Caco-2 (cell line): ENCODE results near the gene COL15A1. TPM values are rescaled to one million over a fixed set of nuclear protein-coding genes. Genes with fewer than 3 reads are reported as not detected.

Source experiments
- BruUV-seq: library from RNA; stranded (reverse); fragments of 400-500 nt; replicated peaks from 2 replicates; lab custom pipeline; 2021; lab: Mats Ljungman, UMichigan
- CTCF ChIA-PET: fragments of 300-600 bp; sonication (Branson Sonifier 250); formaldehyde crosslinking; loops from one replicate; lab custom pipeline; 2022; ENCODE audit warnings: antibody characterized with exemption; lab: Charles Lee
- POLR2A ChIA-PET: fragments of 300-600 bp; sonication (Branson Sonifier 250); formaldehyde crosslinking; loops from one replicate; lab custom pipeline; 2022; ENCODE audit warnings: antibody characterized with exemption; lab: Charles Lee
- DNase-seq, 2 experiments: peaks; one replicate each; pipeline versions ENCODE4 v3.0.0 to v3.0.0-alpha.2; 2020 to 2022
- H3K27me3 ChIP-seq: replicated peaks from 2 replicates; pipeline ENCODE4 v1.6.0; 2011; ENCODE audit warnings: low read length; ENCODE audit not compliant: control insufficient read depth, insufficient read depth
- H3K36me3 ChIP-seq: 2 replicates; pipeline ENCODE4 v1.5.1; 2011; ENCODE audit warnings: low read length; ENCODE audit not compliant: control insufficient read depth, insufficient read depth
- H3K4me1 ChIP-seq: fragments of 250-450 bp; sonication (Bioruptor Pico); 2 replicates; pipeline ENCODE4 v1.5.1; 2020; ENCODE audit warnings: mild to moderate bottlenecking
- H3K4me3 ChIP-seq: 2 replicates; pipeline ENCODE4 v1.5.1; 2011; ENCODE audit warnings: low read depth, mild to moderate bottlenecking, control low read depth, low read length
- H3K9me3 ChIP-seq: fragments of 250-450 bp; sonication (Bioruptor Pico); 2 replicates; pipeline ENCODE4 v1.5.1; 2020; ENCODE audit warnings: mild to moderate bottlenecking, moderate library complexity
- H3K27ac Mint-ChIP-seq: one replicate; pipeline ENCODE4 v1.8.0; 2022; ENCODE audit warnings: mixed read lengths; ENCODE audit not compliant: unreplicated experiment
- H3K27me3 Mint-ChIP-seq: one replicate; pipeline ENCODE4 v1.8.0; 2022; ENCODE audit warnings: mixed read lengths; ENCODE audit not compliant: insufficient read depth, unreplicated experiment
- H3K36me3 Mint-ChIP-seq: one replicate; pipeline ENCODE4 v1.8.0; 2022; ENCODE audit warnings: mild to moderate bottlenecking, mixed read lengths; ENCODE audit not compliant: insufficient read depth, unreplicated experiment
- H3K4me1 Mint-ChIP-seq: one replicate; pipeline ENCODE4 v1.8.0; 2022; ENCODE audit warnings: low read depth, mixed read lengths; ENCODE audit not compliant: unreplicated experiment
- H3K4me3 Mint-ChIP-seq: one replicate; pipeline ENCODE4 v1.8.0; 2022; ENCODE audit warnings: mild to moderate bottlenecking, moderate library complexity, mixed read lengths; ENCODE audit not compliant: unreplicated experiment
- H3K9me3 Mint-ChIP-seq: one replicate; pipeline ENCODE4 v1.8.0; 2022; ENCODE audit warnings: mixed read lengths; ENCODE audit not compliant: unreplicated experiment
- intact Hi-C: fragments of 100-400 bp; cut with micrococcal nuclease; formaldehyde crosslinking; loops from one replicate; pipeline ENCODE4 v1.10.0; 2022; ENCODE audit not compliant: unreplicated experiment
- total RNA-seq: library from RNA; stranded (reverse); gene quantifications from 2 replicates; pipeline ENCODE4 v1.2.3, GENCODE V29; 2022
- TF ChIP-seq, protein P1 (sequence below), 2 experiments: fragments of 200-600 bp in 1 of 2; IDR thresholded peaks; 1 replicate in 1 of 2; 2 replicates in 1 of 2; pipeline versions ENCODE4 v1.5.1 to v1.8.0; 2011 to 2022; ENCODE audit warnings: antibody characterized with exemption in 1 of 2, control low read depth in 1 of 2, inconsistent platforms in 1 of 2, low read depth in 1 of 2, low read length in 1 of 2, mild to moderate bottlenecking in 1 of 2, moderate library complexity in 1 of 2; ENCODE audit not compliant: insufficient read depth in 1 of 2, severe bottlenecking in 1 of 2, unreplicated experiment in 1 of 2

Gene COL15A1
- total RNA-seq, 1 experiment from 2014 or later = not detected

- H3K4me3 ChIP-seq = no peak overlapping the region
- no peaks in the 10 kb centered on the region for H3K36me3 Mint-ChIP-seq
- BruUV-seq = no TSS peak
- no peaks in the 10 kb centered on the region for H3K36me3 ChIP-seq
- no peak overlapping the region for H3K4me3 Mint-ChIP-seq
- no peak for DNase-seq
- ChIA-PET CTCF (no interaction called here), POLR2A (no interaction called here)
- TF ChIP-seq, protein P1, sequence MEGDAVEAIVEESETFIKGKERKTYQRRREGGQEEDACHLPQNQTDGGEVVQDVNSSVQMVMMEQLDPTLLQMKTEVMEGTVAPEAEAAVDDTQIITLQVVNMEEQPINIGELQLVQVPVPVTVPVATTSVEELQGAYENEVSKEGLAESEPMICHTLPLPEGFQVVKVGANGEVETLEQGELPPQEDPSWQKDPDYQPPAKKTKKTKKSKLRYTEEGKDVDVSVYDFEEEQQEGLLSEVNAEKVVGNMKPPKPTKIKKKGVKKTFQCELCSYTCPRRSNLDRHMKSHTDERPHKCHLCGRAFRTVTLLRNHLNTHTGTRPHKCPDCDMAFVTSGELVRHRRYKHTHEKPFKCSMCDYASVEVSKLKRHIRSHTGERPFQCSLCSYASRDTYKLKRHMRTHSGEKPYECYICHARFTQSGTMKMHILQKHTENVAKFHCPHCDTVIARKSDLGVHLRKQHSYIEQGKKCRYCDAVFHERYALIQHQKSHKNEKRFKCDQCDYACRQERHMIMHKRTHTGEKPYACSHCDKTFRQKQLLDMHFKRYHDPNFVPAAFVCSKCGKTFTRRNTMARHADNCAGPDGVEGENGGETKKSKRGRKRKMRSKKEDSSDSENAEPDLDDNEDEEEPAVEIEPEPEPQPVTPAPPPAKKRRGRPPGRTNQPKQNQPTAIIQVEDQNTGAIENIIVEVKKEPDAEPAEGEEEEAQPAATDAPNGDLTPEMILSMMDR (IDR thresholded peaks at IDR 0.05; ENCODE audit: insufficient read depth in 1 of 2, low read depth in 1 of 2, low read length in 1 of 2, severe bottlenecking in 1 of 2, unreplicated experiment in 1 of 2) = no peak
- H3K27me3 ChIP-seq = no peaks in the 10 kb centered on the region
- no peaks in the 10 kb centered on the region for H3K27me3 Mint-ChIP-seq
- no peaks in the 10 kb centered on the region for H3K9me3 Mint-ChIP-seq
- H3K4me1 Mint-ChIP-seq = peaks cover 19% of the 10 kb centered on the region
- intact Hi-C loops = no loop called here
- no peak overlapping the region for H3K27ac Mint-ChIP-seq
- no peaks in the 10 kb centered on the region for H3K4me1 ChIP-seq
- no peaks in the 10 kb centered on the region for H3K9me3 ChIP-seq
Observed at GRCh38 chr9:99109522-99109921, 165.8 kb downstream of the COL15A1 start.

DNA sequence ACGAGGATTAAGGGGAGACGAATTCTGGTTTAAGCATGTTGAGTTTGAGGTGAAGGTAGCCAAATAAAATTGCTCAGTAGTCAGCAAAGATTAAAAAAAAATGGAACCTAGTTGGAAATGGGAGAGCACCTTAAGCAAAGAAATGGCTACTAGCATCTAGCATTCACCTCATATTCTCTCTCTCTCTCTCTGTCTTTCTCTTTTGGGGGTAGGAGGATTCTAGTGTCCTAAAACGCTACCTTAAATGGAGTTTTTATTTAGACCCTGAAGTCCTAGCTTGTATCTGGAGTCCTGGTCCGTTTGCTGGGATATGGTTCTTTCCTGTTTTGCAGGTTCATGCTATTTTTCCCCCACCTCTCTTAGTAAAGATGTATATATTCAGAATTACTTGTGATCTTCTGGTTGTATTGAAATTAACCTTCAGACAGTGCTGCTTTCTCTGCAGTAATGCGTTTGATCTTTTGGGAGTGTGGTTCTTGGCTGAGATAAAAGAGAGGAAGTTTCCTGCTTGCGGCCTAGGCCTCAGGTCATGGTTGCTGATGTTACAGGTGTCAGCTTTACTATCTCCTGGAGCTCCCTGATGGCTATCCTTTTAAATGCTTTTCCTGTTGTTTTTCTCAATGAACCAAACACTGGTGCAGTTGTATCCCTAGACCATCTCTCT, 169.2 kb downstream of the COL15A1 start:
- H3K9me3 ChIP-seq = no peaks in the 10 kb centered on the region
- DNase-seq = no peak
- POLR2A ChIA-PET = no interaction called here
- intact Hi-C loops = no loop called here
- H3K4me3 ChIP-seq = no peak overlapping the region
- Mint-ChIP-seq H3K27me3 (no peaks in the 10 kb centered on the region), H3K4me3 (no peak overlapping the region), H3K27ac (no peak overlapping the region), H3K9me3 (no peaks in the 10 kb centered on the region), H3K36me3 (no peaks in the 10 kb centered on the region), H3K4me1 (peaks cover 18% of the 10 kb centered on the region)
- H3K4me1 ChIP-seq = no peaks in the 10 kb centered on the region
- no TSS peak for BruUV-seq
- CTCF ChIA-PET = no interaction called here
- TF ChIP-seq, protein P1 (IDR thresholded peaks at IDR 0.05; ENCODE audit: insufficient read depth in 1 of 2, low read depth in 1 of 2, low read length in 1 of 2, severe bottlenecking in 1 of 2, unreplicated experiment in 1 of 2) = no peak
- no peaks in the 10 kb centered on the region for H3K36me3 ChIP-seq
- H3K27me3 ChIP-seq = no peaks in the 10 kb centered on the region

GRCh38 chr9:99113414-99114048, 169.8 kb downstream of the COL15A1 start:
- Mint-ChIP-seq H3K27me3 (no peaks in the 10 kb centered on the region), H3K9me3 (no peaks in the 10 kb centered on the region), H3K36me3 (no peaks in the 10 kb centered on the region), H3K27ac (no peak overlapping the region), H3K4me1 (peaks cover 18% of the 10 kb centered on the region), H3K4me3 (no peak overlapping the region)
- Histone ChIP-seq H3K9me3 (no peaks in the 10 kb centered on the region), H3K27me3 (no peaks in the 10 kb centered on the region), H3K36me3 (no peaks in the 10 kb centered on the region), H3K4me1 (no peaks in the 10 kb centered on the region), H3K4me3 (no peak overlapping the region)
- no TSS peak for BruUV-seq
- ChIA-PET POLR2A (no interaction called here), CTCF (no interaction called here)
- intact Hi-C loops = no loop called here
- DNase-seq = no peak
- TF ChIP-seq, protein P1 (IDR thresholded peaks at IDR 0.05; ENCODE audit: insufficient read depth in 1 of 2, low read depth in 1 of 2, low read length in 1 of 2, severe bottlenecking in 1 of 2, unreplicated experiment in 1 of 2) = no peak
